Right cardiac atrium (tissue), 5 donors: ENCODE measurements around the gene SEPTIN8. TPM values are rescaled to one million over a fixed set of nuclear protein-coding genes. Genes with fewer than 3 reads are reported as not detected.
"Not testable (repeated sequence)": the region's sequence is repeated elsewhere in the genome, so short reads cannot be mapped to it uniquely, and the experiment has no call there.

Experiments
- ATAC-seq, 2 donors: fragments of 200-7000 bp; cut with Tn5 transposase; one replicate each; pipeline versions ENCODE4 v1.8.0 to v1.9.1; 2020; ENCODE audit warnings: moderate library complexity in 2 of 2, mild to moderate bottlenecking in 1 of 2
- DNase-seq, 3 donors: peaks; one replicate each; pipeline ENCODE4 v3.0.0-alpha.2; 2020
- H3K27ac ChIP-seq: one replicate; pipeline ENCODE4 v1.5.1; 2013; ENCODE audit warnings: mild to moderate bottlenecking, low read length, control low read depth, moderate library complexity
- H3K27me3 ChIP-seq: one replicate; pipeline ENCODE4 v1.6.1; 2013; ENCODE audit not compliant: control insufficient read depth, insufficient read depth
- H3K4me1 ChIP-seq: one replicate; pipeline ENCODE4 v1.6.1; 2013; ENCODE audit warnings: low read length; ENCODE audit not compliant: control insufficient read depth, insufficient read depth
- H3K4me3 ChIP-seq: one replicate; pipeline ENCODE4 v1.5.1; 2013; ENCODE audit warnings: low read length, control low read depth
- H3K9me3 ChIP-seq: one replicate; pipeline ENCODE4 v1.6.1; 2013; ENCODE audit warnings: low read length; ENCODE audit not compliant: control insufficient read depth
- WGBS: extraction: QIAGEN DNeasy Blood & Tissue Kit; methylation state at CpG from one replicate; pipeline ENCODE4 v1.1.7; 2013; 5-methylcytosine and 5-hydroxymethylcytosine counted together
- intact Hi-C, 4 donors: fragments of 100-400 bp; cut with DNase I; formaldehyde crosslinking; loops; one replicate each; pipeline versions ENCODE4 v1.11.0 to v1.14.0; 2022 to 2023
- polyA plus RNA-seq: library from polyadenylated mRNA; stranded (reverse); fragments of 200-250 nt; gene quantifications from one replicate; pipeline ENCODE4 v1.2.3, GENCODE V29; 2013
- total RNA-seq, 4 donors: library from RNA; stranded (reverse); fragmentation: NEBNext Ultra II Directional; extraction: Animal tissue kit (Norgen Biotek cat#: 25700); gene quantifications; one replicate each; pipeline ENCODE4 v1.2.1, GENCODE V29; 2021
- donor health status: healthy with polysubstance abuse.
- donor health status: DM: no; HTN: yes; CAD: no.
- donor health status: DM: no; HTN: no; CAD: no.
- donor health status: DM: no; HTN: yes; CAD: no; lungs with severe emphysema.
- donor health status: DM: yes; HTN: yes; CAD: no.

SEPTIN8 gene
- total and polyA plus RNA-seq, 5 donors = 17.7 to 33.7 (median 29.5) TPM

DNA sequence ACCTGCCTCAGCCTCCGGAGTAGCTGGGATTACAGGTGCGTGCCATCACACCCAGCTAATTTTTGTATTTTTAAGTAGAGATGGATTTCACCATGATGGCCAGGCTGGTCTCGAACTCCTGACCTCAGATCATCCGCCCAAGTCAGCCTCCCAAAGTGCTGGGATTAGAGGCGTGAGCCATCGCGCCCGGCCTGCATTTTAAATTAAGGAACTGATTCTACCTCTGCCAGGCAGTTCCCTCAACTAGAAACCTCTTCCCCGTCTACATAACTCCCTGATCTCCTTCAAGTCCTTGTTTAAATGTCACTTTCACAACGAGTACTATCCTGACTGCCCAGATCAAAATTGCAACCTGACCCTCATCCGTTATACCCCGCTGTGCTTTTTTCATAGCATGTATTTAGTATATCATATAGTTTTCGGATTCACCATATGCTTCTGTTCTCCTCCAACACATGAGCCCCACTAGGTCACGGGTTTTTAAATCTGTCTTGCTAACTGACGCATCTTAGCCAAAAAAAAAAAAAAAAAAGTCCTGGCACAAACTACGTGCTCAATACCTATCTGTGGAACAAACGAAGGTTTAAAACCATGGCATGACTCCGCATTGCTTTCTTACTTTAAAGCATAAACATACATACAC is 35.2 kb upstream of the SEPTIN8 start:
- Histone ChIP-seq H3K27me3 (no peaks in the 10 kb centered on the region), H3K9me3 (no peaks in the 10 kb centered on the region), H3K27ac (no peak overlapping the region), H3K4me3 (no peak overlapping the region), H3K4me1 (no peaks in the 10 kb centered on the region)
- DNase-seq (peak in 2 of 3 donors; percentile 54 to 58), ATAC-seq (no peak)
- intact Hi-C loops = loop anchor here in 1 of 4 donors (10.0 kb wide), 1 partner anchor 47 kb away; no protein-coding TSS in a partner anchor
- 47% methylated on average over 18 of the region's 18 CpGs for WGBS

- no peaks in the 10 kb centered on the region for H3K27me3 ChIP-seq
- intact Hi-C loops = loop anchor here in 1 of 4 donors (10.0 kb wide), 1 partner anchor 46 kb away; no protein-coding TSS in a partner anchor
- DNase-seq (no peak), ATAC-seq (no peak)
- H3K4me1 ChIP-seq = no peaks in the 10 kb centered on the region
- 92% methylated on average over 5 of the region's 5 CpGs for WGBS
- H3K4me3 ChIP-seq = no peak overlapping the region
- no peak overlapping the region for H3K27ac ChIP-seq
- H3K9me3 ChIP-seq = no peaks in the 10 kb centered on the region
These were observed 33.6 kb upstream of the SEPTIN8 start for GRCh38 chr5:132810605-132811004.

DNA sequence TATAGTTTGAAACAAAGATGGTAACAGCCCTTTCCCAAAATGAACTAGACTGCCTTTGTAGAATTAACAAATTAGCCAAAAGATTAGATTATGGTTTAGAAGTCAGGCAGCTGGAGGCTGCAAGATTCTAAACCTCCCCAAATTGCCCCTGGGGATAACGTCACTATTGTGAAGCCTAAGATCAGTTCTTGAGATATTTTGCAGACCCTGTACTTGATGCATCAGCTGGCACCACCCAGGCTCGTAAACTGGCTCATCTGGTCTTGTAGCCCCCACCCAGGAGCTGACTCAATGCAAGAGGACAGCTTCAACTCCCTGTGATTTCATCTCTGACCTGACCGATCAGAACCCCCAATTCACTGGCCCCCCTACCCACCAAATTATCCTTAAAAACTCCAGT is 31.8 kb upstream of the SEPTIN8 start:
- ATAC-seq (no peak), DNase-seq (no peak)
- Histone ChIP-seq H3K4me1 (no peaks in the 10 kb centered on the region), H3K27me3 (no peaks in the 10 kb centered on the region), H3K27ac (no peak overlapping the region), H3K9me3 (no peaks in the 10 kb centered on the region), H3K4me3 (no peak overlapping the region)
- 40% methylated on average over 3 of the region's 3 CpGs for WGBS
- intact Hi-C loops = no loop called here

- no peak overlapping the region for H3K27ac ChIP-seq
- no peaks in the 10 kb centered on the region for H3K9me3 ChIP-seq
- H3K4me1 ChIP-seq = no peaks in the 10 kb centered on the region
- H3K27me3 ChIP-seq = no peaks in the 10 kb centered on the region
- DNase-seq = no peak
- no peak overlapping the region for H3K4me3 ChIP-seq
- 52% methylated on average over 2 of the region's 2 CpGs for WGBS
- intact Hi-C loops = no loop called here
- ATAC-seq = no peak
These were observed 31.4 kb upstream of the SEPTIN8 start for GRCh38 chr5:132808448-132808847.

DNA sequence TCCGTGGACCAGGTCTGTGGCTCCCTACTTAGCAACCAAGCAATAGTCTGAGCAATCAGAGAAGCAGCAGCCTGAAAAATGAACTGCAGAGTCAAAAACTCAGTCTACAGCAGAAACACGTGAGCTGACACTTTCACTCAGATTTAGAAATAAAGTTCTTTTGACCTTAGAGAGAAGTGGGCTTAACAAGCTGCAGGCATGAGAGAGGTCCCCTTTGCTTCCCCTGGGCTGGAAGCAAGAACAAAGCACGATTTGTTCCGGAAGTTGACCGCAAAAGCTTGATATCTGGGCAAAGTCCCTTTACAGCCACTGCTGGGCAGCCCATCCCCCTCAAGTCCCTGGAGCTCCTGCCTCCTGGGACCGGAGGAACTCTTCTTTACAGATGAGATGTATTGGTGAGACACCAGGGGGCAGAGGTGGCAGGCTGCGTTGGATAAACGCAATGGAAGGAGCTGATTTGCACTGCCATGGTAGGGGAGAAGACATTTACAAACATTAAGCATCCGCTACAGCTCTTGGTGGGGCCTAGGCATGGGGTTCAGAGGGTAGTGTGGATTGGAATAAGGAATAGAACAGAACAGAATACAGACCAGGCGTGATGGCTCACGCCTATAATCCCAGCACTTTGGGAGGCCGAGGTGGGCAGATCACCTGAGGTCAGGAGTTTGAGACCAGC is 30.3 kb upstream of the SEPTIN8 start:
- H3K27ac ChIP-seq = no peak overlapping the region
- no peaks in the 10 kb centered on the region for H3K4me1 ChIP-seq
- DNase-seq (no peak), ATAC-seq (peak in 1 of 2 donors; percentile 24)
- WGBS = 59% methylated on average over 12 of the region's 12 CpGs
- H3K4me3 ChIP-seq = no peak overlapping the region
- H3K9me3 ChIP-seq = no peaks in the 10 kb centered on the region
- intact Hi-C loops = no loop called here
- H3K27me3 ChIP-seq = no peaks in the 10 kb centered on the region

DNA sequence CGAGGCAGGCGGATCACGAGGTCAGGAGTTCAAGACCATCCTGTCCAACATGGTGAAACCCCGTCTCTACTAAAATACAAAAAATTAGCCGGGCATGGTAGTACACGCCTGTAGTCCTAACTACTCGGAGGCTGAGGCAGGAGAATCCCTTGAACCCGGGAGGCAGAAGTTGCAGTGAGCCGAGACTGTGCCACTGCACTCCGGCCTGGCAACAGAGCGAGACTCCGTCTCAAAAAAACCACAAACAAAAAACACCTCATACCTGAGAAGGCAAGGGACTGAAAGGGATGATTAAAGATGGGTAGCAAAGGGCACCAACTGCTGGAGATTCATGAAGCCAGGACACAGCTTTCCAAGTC is 29.7 kb upstream of the SEPTIN8 start:
- ATAC-seq, H3K9me3 ChIP-seq, H3K27me3 ChIP-seq, H3K27ac ChIP-seq, intact Hi-C loops, DNase-seq, H3K4me1 ChIP-seq, H3K4me3 ChIP-seq: not testable (repeated sequence)
- 92% methylated on average over 12 of the region's 12 CpGs for WGBS

GRCh38 chr5:132805872-132806271 is 28.8 kb upstream of the SEPTIN8 start:
- H3K4me3 ChIP-seq, intact Hi-C loops, DNase-seq, H3K4me1 ChIP-seq, ATAC-seq, H3K27ac ChIP-seq, H3K27me3 ChIP-seq, H3K9me3 ChIP-seq: not testable (repeated sequence)
- WGBS = 87% methylated on average over 6 of the region's 6 CpGs

GRCh38 chr5:132804219-132804618 is 27.2 kb upstream of the SEPTIN8 start:
- ATAC-seq = not testable (repeated sequence)
- WGBS = 65% methylated on average over 1 of the region's 1 CpG

DNA sequence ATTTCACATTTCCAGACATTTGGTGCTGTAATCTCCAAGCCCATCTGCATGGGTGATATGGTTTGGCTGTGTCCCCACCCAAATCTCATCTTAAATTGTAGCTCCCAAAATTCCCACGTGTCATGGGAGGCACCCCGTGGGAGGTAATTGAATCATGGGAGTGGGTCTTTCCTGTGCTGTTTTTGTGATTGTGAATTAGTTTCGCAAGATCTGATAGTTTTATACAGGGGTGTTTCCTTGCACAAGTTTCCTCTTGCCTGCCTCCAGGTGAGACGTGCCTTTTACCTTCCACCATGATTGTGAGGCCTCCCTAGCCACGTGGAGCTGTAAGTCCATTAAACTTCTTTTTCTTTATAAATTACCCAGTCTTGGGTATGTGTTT is 25.6 kb upstream of the SEPTIN8 start:
- intact Hi-C loops, H3K4me1 ChIP-seq, H3K27ac ChIP-seq, H3K4me3 ChIP-seq, H3K27me3 ChIP-seq, DNase-seq, H3K9me3 ChIP-seq, ATAC-seq: not testable (repeated sequence)
- 73% methylated on average over 5 of the region's 5 CpGs for whole genome bisulfite sequencing

More at GRCh38 chr5:132804219-132804618, 27.2 kb upstream of the SEPTIN8 start:
- H3K4me1 ChIP-seq, H3K27ac ChIP-seq, H3K4me3 ChIP-seq, intact Hi-C loops, H3K9me3 ChIP-seq, DNase-seq, H3K27me3 ChIP-seq: not testable (repeated sequence)

DNA sequence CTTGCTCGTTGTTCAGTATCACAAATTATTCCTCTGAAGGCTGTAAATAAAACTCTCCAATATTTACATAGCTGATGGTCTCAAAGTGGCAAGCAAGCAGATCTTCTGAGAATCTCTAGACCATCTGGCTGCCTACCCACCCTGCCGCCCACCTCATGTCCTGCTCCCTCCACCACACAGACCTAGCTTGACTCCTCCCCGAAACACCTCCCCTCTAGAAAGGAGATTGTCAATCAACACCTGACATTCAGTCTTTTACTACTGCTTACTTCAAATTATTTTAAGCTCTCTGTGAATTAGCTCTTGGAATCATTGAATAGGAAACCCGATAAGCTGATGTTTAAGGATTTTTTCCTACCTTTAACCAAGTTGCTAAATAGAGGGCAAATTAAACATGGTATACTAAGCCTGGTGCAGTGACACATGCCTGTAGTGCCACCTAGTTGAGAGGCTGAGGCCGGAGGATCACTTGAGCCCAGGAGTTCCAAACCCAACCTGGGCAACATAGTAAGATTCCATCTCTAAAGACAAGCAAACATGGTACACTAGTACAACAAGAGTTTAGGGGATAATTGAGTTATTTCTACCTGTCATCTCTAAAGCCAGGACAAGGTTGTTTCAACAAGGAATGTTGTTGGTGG is 25.1 kb upstream of the SEPTIN8 start:
- H3K9me3 ChIP-seq = no peaks in the 10 kb centered on the region
- DNase-seq (no peak), ATAC-seq (no peak)
- intact Hi-C loops = no loop called here
- H3K4me3 ChIP-seq = no peak overlapping the region
- no peak overlapping the region for H3K27ac ChIP-seq
- no peaks in the 10 kb centered on the region for H3K4me1 ChIP-seq
- 86% methylated on average over 5 of the region's 5 CpGs for WGBS
- no peaks in the 10 kb centered on the region for H3K27me3 ChIP-seq

GRCh38 chr5:132800545-132800944 is 23.5 kb upstream of the SEPTIN8 start:
- H3K4me1 ChIP-seq = no peaks in the 10 kb centered on the region
- DNase-seq (no peak), ATAC-seq (no peak)
- intact Hi-C loops = no loop called here
- H3K27me3 ChIP-seq = no peaks in the 10 kb centered on the region
- no peak overlapping the region for H3K27ac ChIP-seq
- H3K9me3 ChIP-seq = no peaks in the 10 kb centered on the region
- 81% methylated on average over 2 of the region's 2 CpGs for WGBS
- no peak overlapping the region for H3K4me3 ChIP-seq
